WTC11 (cell line): ENCODE results near the gene CTDSPL. TPM values are rescaled to one million over a fixed set of nuclear protein-coding genes. Genes with fewer than 3 reads are reported as not detected.

Experiments
- ATAC-seq: fragments of 200-7000 bp; cut with Tn5 transposase; 2 replicates; pipeline ENCODE4 v1.10.0; 2021; ENCODE audit warnings: mild to moderate bottlenecking, moderate library complexity
- CTCF ChIA-PET: fragments of 300-600 bp; sonication (Branson Sonifier 250); formaldehyde crosslinking; loops from one replicate; lab custom pipeline; 2021; ENCODE audit warnings: antibody characterized with exemption; lab: Charles Lee
- POLR2A ChIA-PET: fragments of 350-600 bp; sonication (Branson Sonifier 250); formaldehyde crosslinking; loops from one replicate; lab custom pipeline; 2021; ENCODE audit warnings: antibody characterized with exemption; lab: Charles Lee
- DNase-seq: peaks from one replicate; pipeline ENCODE4 v3.0.0; 2021; ENCODE audit warnings: low spot score
- H3K27ac Mint-ChIP-seq: 2 replicates; pipeline ENCODE4 v1.8.0; 2021; ENCODE audit warnings: mixed read lengths
- H3K27me3 Mint-ChIP-seq: 2 replicates; pipeline ENCODE4 v1.8.0; 2021; ENCODE audit warnings: low read depth, mild to moderate bottlenecking, moderate library complexity, mixed read lengths
- H3K36me3 Mint-ChIP-seq: 2 replicates; pipeline ENCODE4 v1.8.0; 2021; ENCODE audit warnings: mixed read lengths
- H3K4me1 Mint-ChIP-seq: 2 replicates; pipeline ENCODE4 v1.8.0; 2022; ENCODE audit warnings: mixed read lengths
- H3K4me3 Mint-ChIP-seq: 2 replicates; pipeline ENCODE4 v1.8.0; 2021; ENCODE audit warnings: mild to moderate bottlenecking, moderate library complexity, mixed read lengths
- H3K9me3 Mint-ChIP-seq: 2 replicates; pipeline ENCODE4 v1.8.0; 2021; ENCODE audit warnings: mixed read lengths
- ATF1 ChIP-seq: sonication (generic); formaldehyde crosslinking; IDR thresholded peaks from 2 replicates; pipeline ENCODE4 v1.8.1; 2023; ENCODE audit warnings: mild to moderate bottlenecking, moderate library complexity, missing genetic modification reagents
- CDX4 ChIP-seq: fragments of 250-450 bp; sonication (Bioruptor Pico); IDR thresholded peaks from 2 replicates; pipeline ENCODE4 v1.9.0; 2021; ENCODE audit warnings: moderate library complexity, mild to moderate bottlenecking, inconsistent platforms, borderline replicate concordance
- CREM ChIP-seq: sonication (generic); formaldehyde crosslinking; IDR thresholded peaks from 2 replicates; pipeline ENCODE4 v1.8.1; 2022; ENCODE audit warnings: mild to moderate bottlenecking, missing genetic modification reagents, moderate library complexity
- E2F1 ChIP-seq: sonication (generic); formaldehyde crosslinking; IDR thresholded peaks from 2 replicates; pipeline ENCODE4 v1.8.0; 2022; ENCODE audit warnings: mild to moderate bottlenecking, missing genetic modification reagents
- E2F5 ChIP-seq: sonication (generic); formaldehyde crosslinking; IDR thresholded peaks from 2 replicates; pipeline ENCODE4 v1.8.1; 2022; ENCODE audit warnings: mild to moderate bottlenecking, moderate library complexity, missing genetic modification reagents
- ESRRA ChIP-seq: sonication (generic); formaldehyde crosslinking; IDR thresholded peaks from 2 replicates; pipeline ENCODE4 v1.8.1; 2022; ENCODE audit warnings: mild to moderate bottlenecking, missing genetic modification reagents, borderline replicate concordance
- FOXK1 ChIP-seq: sonication (generic); formaldehyde crosslinking; IDR thresholded peaks from 2 replicates; pipeline ENCODE4 v1.8.0; 2022; ENCODE audit warnings: mild to moderate bottlenecking, moderate library complexity, missing genetic modification reagents
- IRF2 ChIP-seq: sonication (generic); formaldehyde crosslinking; IDR thresholded peaks from 2 replicates; pipeline ENCODE4 v1.8.0; 2022; ENCODE audit warnings: low read depth, missing genetic modification reagents, borderline replicate concordance
- MAX ChIP-seq: sonication (generic); formaldehyde crosslinking; IDR thresholded peaks from 2 replicates; pipeline ENCODE4 v1.8.0; 2022; ENCODE audit warnings: mild to moderate bottlenecking, missing genetic modification reagents
- MXD4 ChIP-seq: fragments of 250-450 bp; sonication (Bioruptor Pico); IDR thresholded peaks from 2 replicates; pipeline ENCODE4 v1.8.0; 2021; ENCODE audit warnings: mild to moderate bottlenecking, moderate library complexity, borderline replicate concordance
- NFATC4 ChIP-seq: fragments of 250-450 bp; sonication (Bioruptor Pico); IDR thresholded peaks from 2 replicates; pipeline ENCODE4 v1.9.0; 2021; ENCODE audit warnings: mild to moderate bottlenecking
- NFYB ChIP-seq: sonication (generic); formaldehyde crosslinking; conservative IDR thresholded peaks from 2 replicates; pipeline ENCODE4 v1.8.0; 2022; ENCODE audit warnings: low read depth, missing genetic modification reagents
- NR3C1 ChIP-seq: sonication (generic); formaldehyde crosslinking; conservative IDR thresholded peaks from 2 replicates; pipeline ENCODE4 v1.8.1; 2023; ENCODE audit warnings: low read depth, mild to moderate bottlenecking, missing genetic modification reagents
- OVOL2 ChIP-seq: fragments of 250-450 bp; sonication (Bioruptor Pico); IDR thresholded peaks from 2 replicates; pipeline ENCODE4 v1.9.0; 2021; ENCODE audit warnings: mild to moderate bottlenecking, borderline replicate concordance
- RORB ChIP-seq: fragments of 250-450 bp; sonication (Bioruptor Pico); IDR thresholded peaks from 2 replicates; pipeline ENCODE4 v1.9.0; 2021; ENCODE audit warnings: mild to moderate bottlenecking
- ZNF671 ChIP-seq: fragments of 250-450 bp; sonication (Bioruptor Pico); IDR thresholded peaks from 2 replicates; pipeline ENCODE4 v1.8.0; 2021; ENCODE audit warnings: mild to moderate bottlenecking
- total RNA-seq: library from RNA; stranded (reverse); gene quantifications from 3 replicates; pipeline ENCODE4 v1.2.3, GENCODE V29; 2021
- TF ChIP-seq, protein P1 (sequence below): sonication (generic); formaldehyde crosslinking; IDR thresholded peaks from 2 replicates; pipeline ENCODE4 v1.8.1; 2023; ENCODE audit warnings: mild to moderate bottlenecking, moderate library complexity, missing genetic modification reagents
- TF ChIP-seq, protein P2 (sequence below): sonication (generic); formaldehyde crosslinking; IDR thresholded peaks from 2 replicates; pipeline ENCODE4 v1.8.1; 2023; ENCODE audit warnings: mild to moderate bottlenecking, missing genetic modification reagents, moderate library complexity
- TF ChIP-seq, protein P3 (sequence below): sonication (generic); formaldehyde crosslinking; IDR thresholded peaks from 2 replicates; pipeline ENCODE4 v1.8.0; 2023; ENCODE audit warnings: missing genetic modification reagents, mild to moderate bottlenecking, borderline replicate concordance

CTDSPL gene
- total RNA-seq, 1 experiment from 2014 or later: 41.2 TPM

- no peak overlapping the region for H3K4me3 Mint-ChIP-seq
- POLR2A ChIA-PET: no interaction called here
- CTCF ChIA-PET: no interaction called here
Observed at GRCh38 chr3:37913522-37913921, 51.8 kb downstream of the CTDSPL start.

GRCh38 chr3:37916685-37917084, 55.0 kb downstream of the CTDSPL start:
- CTCF ChIA-PET: interaction anchor here (1.1 to 1.3 kb wide), 3 partner anchors 19 to 62 kb away, joined by 3 to 4 read pairs (median 3); no protein-coding TSS in a partner anchor
- peaks cover 14% of the 10 kb centered on the region for H3K4me1 Mint-ChIP-seq
- H3K36me3 Mint-ChIP-seq: no peaks in the 10 kb centered on the region; the same call in 1 of the 2 replicates
- ATAC-seq: no peak
- H3K4me3 Mint-ChIP-seq: no peak overlapping the region
- POLR2A ChIA-PET: no interaction called here
- no peaks in the 10 kb centered on the region for H3K27me3 Mint-ChIP-seq
- no peak for TF ChIP-seq ESRRA (CRISPR knock-in tag)
- no peak for TF ChIP-seq ZNF671
- TF ChIP-seq NFATC4 (CRISPR knock-in tag): no peak
- TF ChIP-seq IRF2 (CRISPR knock-in tag): no peak
- TF ChIP-seq FOXK1 (CRISPR knock-in tag): no peak
- TF ChIP-seq, protein P1, sequence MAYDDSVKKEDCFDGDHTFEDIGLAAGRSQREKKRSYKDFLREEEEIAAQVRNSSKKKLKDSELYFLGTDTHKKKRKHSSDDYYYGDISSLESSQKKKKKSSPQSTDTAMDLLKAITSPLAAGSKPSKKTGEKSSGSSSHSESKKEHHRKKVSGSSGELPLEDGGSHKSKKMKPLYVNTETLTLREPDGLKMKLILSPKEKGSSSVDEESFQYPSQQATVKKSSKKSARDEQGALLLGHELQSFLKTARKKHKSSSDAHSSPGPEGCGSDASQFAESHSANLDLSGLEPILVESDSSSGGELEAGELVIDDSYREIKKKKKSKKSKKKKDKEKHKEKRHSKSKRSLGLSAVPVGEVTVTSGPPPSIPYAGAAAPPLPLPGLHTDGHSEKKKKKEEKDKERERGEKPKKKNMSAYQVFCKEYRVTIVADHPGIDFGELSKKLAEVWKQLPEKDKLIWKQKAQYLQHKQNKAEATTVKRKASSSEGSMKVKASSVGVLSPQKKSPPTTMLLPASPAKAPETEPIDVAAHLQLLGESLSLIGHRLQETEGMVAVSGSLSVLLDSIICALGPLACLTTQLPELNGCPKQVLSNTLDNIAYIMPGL (CRISPR knock-in tag): no peak
- TF ChIP-seq ATF1 (CRISPR knock-in tag): no peak
- no peak for TF ChIP-seq E2F5
- no peak for TF ChIP-seq OVOL2 (CRISPR knock-in tag)
- no peak for TF ChIP-seq CREM (CRISPR knock-in tag)
- no peak for TF ChIP-seq MAX (CRISPR knock-in tag)
- TF ChIP-seq, protein P2, sequence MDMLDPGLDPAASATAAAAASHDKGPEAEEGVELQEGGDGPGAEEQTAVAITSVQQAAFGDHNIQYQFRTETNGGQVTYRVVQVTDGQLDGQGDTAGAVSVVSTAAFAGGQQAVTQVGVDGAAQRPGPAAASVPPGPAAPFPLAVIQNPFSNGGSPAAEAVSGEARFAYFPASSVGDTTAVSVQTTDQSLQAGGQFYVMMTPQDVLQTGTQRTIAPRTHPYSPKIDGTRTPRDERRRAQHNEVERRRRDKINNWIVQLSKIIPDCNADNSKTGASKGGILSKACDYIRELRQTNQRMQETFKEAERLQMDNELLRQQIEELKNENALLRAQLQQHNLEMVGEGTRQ (CRISPR knock-in tag): no peak
- no peak for TF ChIP-seq CDX4
- no peak for TF ChIP-seq RORB (CRISPR knock-in tag)
- TF ChIP-seq, all 79 proteins: peak for 0
- no peak overlapping the region for H3K27ac Mint-ChIP-seq
- no peak for DNase-seq
- H3K9me3 Mint-ChIP-seq: peaks cover 7% of the 10 kb centered on the region; the same call in 1 of the 2 replicates

More at GRCh38 chr3:37913522-37913921, 51.8 kb downstream of the CTDSPL start:
- H3K27ac Mint-ChIP-seq: no peak overlapping the region
- H3K4me1 Mint-ChIP-seq: peaks cover 12% of the 10 kb centered on the region
- DNase-seq: no peak
- no peak for ATAC-seq
- TF ChIP-seq MXD4 (no peak), NFYB (CRISPR knock-in tag) (no peak), NR3C1 (no peak), E2F1 (no peak)
- TF ChIP-seq, protein P3, sequence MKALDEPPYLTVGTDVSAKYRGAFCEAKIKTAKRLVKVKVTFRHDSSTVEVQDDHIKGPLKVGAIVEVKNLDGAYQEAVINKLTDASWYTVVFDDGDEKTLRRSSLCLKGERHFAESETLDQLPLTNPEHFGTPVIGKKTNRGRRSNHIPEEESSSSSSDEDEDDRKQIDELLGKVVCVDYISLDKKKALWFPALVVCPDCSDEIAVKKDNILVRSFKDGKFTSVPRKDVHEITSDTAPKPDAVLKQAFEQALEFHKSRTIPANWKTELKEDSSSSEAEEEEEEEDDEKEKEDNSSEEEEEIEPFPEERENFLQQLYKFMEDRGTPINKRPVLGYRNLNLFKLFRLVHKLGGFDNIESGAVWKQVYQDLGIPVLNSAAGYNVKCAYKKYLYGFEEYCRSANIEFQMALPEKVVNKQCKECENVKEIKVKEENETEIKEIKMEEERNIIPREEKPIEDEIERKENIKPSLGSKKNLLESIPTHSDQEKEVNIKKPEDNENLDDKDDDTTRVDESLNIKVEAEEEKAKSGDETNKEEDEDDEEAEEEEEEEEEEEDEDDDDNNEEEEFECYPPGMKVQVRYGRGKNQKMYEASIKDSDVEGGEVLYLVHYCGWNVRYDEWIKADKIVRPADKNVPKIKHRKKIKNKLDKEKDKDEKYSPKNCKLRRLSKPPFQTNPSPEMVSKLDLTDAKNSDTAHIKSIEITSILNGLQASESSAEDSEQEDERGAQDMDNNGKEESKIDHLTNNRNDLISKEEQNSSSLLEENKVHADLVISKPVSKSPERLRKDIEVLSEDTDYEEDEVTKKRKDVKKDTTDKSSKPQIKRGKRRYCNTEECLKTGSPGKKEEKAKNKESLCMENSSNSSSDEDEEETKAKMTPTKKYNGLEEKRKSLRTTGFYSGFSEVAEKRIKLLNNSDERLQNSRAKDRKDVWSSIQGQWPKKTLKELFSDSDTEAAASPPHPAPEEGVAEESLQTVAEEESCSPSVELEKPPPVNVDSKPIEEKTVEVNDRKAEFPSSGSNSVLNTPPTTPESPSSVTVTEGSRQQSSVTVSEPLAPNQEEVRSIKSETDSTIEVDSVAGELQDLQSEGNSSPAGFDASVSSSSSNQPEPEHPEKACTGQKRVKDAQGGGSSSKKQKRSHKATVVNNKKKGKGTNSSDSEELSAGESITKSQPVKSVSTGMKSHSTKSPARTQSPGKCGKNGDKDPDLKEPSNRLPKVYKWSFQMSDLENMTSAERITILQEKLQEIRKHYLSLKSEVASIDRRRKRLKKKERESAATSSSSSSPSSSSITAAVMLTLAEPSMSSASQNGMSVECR (CRISPR knock-in tag): no peak
- TF ChIP-seq, all 79 proteins: peak for 0
- no peaks in the 10 kb centered on the region for H3K27me3 Mint-ChIP-seq
- H3K36me3 Mint-ChIP-seq: no peaks in the 10 kb centered on the region; the same call in 1 of the 2 replicates
- peaks cover 7% of the 10 kb centered on the region; the same call in 1 of the 2 replicates for H3K9me3 Mint-ChIP-seq
